ENCODE data around the gene PTGIR.

The PTGIR gene

DNA sequence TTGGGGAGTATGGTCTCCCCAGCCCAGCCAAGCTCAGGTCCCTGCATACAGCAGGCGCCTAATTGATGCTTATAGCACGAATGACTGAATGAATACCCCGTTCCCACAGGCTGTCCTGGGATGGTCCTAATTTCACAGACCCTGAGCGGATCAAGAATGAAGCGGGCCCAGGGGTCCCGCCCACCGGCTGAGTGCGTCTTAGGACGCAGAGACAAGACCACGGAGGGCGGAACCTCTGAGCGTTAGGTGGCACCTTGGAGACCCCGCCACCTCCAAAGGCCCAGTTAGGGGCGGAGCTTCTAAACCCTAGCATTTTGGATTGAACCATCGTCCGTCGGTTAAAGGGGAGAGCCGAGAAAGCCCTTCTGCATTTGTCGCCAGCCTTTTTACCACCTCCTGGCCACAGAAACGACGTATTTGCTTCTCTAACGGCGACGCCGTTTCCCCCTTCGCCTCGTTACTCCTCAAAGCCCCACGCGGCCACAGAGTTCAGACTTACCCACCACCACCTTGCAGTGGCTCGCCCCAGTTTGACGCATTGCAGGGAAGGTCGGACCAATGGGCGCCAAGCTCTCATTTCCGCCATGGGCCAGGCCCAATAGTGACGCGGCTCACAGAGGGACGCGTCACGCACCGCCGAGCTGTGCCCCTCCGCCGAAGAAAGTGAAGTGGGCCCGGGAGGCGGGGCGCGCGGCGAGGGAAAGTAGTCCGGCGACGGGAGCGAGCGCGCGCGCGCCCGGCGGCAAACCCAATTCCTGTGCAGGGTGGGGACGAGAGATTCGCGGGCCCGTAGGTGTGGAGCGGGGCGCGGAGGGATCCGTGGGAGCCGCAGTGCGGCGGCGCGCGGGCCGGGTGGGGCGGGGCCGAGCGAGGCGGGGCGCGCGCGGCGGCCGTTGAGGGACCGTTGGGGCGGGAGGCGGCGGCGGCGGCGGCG, 24.2 kb downstream of the PTGIR start:
- DNase-seq (ENCODE audit: low spot score), result peak; percentile 98

DNA sequence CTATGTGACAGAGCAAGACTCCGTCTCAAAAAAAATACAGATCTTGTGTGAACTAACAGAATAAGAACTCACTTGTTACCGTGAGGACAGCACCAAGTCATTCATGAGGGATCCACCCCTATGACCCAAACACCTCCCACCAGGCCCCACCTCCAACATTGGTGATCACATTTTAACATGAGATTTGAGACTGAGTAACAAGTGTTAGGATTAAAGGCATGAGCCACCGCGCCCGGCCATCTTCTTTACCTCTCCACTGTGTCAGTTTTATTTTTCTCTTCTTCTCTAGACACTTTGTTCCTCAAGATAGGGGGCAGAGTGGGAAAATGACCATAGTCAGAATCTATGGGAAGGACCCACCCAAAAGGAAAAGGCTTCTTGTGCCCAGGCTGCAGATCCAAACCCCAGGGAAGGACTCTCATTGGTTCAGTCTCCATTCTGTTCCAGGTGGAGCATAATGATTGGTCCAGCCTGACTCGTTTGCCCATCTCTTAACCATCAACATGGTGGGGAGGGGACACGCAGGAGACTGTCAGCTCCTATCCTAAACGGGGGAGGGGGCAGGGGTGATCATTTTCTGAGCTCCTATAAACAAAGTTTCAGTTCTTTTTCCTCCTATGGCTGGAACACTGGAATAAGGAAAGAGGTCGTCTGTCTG, 25.0 kb downstream of the PTGIR start:
- no peak for DNase-seq (ENCODE audit: low spot score)

DNA sequence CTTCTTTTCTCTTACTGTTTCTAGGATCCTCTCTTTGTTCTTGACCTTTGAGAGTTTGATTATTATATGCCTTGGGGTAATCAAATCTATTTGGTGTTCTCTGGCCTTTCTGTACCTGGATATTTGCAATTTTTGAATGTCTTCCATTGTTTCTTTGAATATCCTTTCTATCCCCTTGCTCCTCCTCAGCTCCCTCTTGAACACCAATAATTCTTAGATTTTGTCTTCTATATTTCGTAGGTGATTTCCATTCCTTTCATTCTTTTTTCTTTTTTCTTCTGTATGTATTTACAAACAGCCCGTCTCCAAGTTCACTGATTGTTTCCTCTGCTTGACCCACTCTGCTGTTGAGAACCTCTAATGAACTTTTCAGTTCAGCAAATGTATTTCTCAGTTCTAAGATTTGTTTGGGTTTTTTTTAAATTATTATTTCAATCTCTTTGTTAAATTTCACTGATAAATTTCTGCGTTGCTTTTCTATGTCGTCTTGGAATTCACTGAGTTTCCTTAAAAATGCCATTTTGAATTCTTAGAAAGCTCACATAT, 26.4 kb downstream of the PTGIR start:
- no peak for DNase-seq (ENCODE audit: low spot score)

DNA sequence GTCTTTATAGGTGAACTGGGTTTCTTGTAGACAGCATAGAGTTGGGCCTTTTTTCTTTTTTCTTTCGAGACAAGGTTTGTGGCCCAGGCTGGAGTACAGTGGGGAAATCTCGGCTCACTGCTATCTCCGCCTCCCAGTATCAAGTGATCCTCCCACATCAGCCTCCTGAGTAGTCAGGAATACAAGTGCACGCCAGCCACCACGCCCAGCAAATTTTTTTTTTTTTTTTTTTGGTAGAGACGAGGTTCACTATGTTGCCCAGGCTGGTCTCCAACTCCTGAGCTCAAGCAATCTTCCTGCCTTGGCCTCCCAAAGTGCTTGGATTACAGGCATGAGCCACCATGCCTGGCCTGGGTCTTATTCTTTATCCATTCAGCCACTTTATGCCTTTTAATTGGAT, 28.9 kb downstream of the PTGIR start:
- no peak for DNase-seq (ENCODE audit: low spot score)

DNA sequence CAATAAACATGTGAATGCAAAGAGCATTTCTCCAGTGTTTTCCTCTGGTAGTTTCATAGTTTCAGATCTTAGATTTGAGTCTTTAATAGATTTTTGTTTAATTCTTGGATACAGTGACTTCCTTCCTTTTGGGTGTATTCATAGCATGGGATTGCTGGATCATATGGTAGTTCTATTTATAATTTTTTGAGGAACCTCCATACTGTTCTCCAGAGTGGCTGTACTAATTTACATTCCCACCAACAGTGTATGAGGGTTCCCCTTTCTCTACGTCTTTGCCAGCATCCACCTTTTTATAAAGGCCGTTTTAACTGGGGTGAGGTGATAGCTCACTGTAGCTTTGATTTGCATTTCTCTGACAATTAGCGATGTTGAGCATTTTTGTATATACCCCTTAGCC, 33.0 kb downstream of the PTGIR start:
- DNase-seq (ENCODE audit: low spot score), result no peak

DNA sequence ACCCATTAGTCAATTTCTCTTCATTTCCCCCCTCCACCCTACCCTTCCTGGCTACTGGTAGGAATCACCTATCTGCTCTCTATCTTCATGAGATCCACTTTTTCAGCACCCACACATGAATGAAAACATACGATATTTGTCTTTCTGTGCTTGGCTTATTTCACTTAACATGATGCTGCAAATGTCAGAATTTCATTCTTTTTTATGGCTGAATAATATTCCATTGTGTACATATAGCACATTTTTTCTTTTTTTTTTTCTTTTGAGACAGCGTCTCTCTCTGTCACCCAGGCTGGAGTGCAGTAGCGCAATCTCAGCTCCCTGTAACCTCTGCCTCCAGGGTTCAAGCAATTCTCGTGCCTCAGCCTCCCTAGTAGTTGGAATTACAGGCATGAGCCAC, 33.6 kb downstream of the PTGIR start:
- DNase-seq (ENCODE audit: low spot score), result no peak

DNA sequence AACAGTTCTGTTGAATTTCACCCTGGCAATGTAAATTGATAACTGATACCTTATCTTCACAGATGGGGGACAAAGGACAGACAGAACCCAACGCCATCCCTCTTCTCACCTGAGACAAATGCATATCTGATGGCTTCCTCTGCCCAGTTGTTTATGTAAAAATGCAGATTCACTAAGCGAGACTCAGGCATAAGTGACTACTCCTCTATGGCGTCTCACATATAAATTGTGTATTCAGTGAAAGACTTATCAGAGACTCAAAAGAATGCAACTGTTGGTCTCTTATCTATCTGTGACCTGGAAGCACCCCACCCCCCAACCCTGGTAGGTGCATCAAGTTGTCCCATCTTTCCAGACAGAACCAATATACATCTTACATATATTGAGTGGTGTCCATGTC, 37.0 kb downstream of the PTGIR start:
- DNase-seq (ENCODE audit: low spot score), result no peak

DNA sequence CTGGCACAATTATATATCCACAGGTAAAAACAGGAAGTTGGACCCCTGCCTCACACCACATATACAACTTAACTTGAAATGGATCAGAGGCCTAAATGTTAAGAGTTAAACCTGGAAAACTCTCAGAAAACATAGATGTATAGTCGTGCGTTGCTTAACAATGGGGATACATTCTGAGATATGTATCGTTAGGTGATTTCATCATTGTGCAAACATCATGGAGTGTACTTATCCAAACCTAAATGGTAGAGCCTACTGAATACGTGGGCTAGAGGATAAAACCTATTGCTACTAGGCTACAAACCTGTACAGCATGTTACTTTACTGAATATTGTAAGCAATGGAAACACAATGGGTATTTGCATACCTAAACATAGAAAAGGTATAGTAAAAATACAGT, 38.6 kb downstream of the PTGIR start:
- no peak for DNase-seq (ENCODE audit: low spot score)

DNA sequence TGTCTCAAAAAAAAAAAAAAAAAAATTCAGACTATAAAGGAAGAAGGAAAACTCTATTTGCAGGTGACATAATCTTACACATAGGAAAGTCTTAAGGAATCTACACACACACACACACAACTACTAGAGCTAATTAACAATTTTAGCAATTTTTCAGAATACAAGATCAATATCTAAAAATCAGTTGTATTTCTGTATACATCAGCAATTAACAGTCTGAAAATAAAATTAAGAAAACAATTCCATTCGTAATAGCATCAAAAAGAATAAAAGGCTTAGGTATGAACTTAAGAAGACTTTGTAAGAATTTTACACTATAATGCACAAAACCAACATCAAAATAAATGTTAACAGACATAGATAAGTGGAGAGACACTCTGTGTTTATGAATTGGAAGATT, 39.4 kb downstream of the PTGIR start:
- no peak for DNase-seq (ENCODE audit: low spot score)

DNA sequence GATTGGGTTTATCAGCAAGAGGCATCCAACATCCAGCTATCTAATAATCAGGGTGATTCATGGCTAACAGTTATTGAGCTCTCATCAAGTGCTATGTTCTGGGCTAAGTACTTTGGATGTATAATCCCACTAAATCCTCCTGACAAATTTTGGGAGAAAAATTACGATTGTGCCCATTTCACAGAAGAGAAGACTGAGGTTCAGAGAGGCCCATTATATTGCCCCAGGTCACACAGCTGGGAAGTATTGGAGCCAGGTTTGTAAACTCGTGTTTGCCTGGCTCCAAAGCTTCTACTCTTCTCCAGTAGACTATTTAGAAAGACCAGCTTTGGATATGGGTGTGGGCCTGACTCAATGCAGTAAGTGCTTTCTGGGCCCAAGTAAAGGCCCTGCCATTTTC, 44.6 kb downstream of the PTGIR start:
- no peak for DNase-seq (ENCODE audit: low spot score)

DNA sequence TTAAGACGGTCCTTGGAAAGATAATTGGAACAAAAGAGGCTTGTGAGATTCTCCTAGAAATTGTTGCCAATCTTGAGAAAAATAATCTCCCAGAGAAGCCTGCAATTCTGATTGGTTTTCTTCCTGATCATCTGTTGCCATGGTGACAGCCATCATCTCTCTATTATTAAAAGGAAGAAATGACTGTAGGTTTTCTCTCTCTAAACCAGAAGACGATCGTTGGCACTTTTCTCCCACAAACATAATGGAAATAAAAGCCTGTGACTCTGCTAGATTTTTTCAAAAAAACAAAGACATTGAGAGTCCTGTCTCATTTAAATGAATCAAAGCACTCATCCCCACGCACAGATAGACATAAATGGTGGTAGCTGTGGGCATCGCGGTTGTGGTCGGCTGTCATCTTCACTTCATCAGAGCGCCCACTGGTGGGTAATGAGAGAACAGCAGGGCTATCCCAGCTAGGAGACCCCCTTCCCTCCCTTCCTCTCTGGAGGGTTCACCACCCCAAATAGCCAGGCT, 45.5 kb downstream of the PTGIR start:
- DNase-seq (ENCODE audit: low spot score), result no peak

DNA sequence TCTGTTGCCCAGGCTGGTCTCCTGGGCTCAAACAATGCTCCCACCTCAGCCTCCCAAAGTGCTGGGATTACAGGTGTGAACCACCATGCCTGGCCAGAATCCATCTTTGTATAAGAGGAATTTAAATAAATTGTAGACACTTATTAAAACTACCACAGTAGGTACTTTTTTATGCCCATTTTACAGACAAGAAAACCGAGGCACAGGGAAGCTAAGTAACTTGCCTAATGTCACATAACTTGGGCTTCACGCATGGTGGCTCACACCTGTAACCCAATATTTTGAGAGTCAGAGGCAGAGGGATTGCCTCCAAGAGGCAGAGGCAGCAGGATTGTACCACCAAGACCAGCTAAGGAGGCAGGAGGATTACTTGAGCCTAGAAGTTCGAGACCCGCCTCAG, 46.4 kb downstream of the PTGIR start:
- DNase-seq (ENCODE audit: low spot score), result no peak

DNA sequence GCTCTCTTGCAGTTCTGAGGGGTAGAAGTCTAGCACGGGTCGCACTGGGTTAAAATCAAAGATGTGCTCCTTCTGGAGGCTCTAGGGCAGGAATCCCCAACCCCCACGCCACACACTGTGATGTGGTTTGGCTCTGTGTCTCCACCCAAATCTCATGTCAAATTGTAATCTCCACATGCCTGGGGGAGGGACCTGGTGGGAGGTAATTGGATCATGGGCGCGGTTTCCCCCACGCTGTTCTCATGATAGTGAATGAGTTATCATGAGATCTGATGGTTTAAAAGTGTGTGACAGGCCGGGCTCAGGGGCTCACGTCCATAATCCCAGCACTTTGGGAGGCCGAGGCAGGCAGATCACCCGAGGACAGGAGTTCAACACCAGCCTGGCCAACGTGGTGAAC, 50.4 kb downstream of the PTGIR start:
- DNase-seq (ENCODE audit: low spot score), result no peak

DNA sequence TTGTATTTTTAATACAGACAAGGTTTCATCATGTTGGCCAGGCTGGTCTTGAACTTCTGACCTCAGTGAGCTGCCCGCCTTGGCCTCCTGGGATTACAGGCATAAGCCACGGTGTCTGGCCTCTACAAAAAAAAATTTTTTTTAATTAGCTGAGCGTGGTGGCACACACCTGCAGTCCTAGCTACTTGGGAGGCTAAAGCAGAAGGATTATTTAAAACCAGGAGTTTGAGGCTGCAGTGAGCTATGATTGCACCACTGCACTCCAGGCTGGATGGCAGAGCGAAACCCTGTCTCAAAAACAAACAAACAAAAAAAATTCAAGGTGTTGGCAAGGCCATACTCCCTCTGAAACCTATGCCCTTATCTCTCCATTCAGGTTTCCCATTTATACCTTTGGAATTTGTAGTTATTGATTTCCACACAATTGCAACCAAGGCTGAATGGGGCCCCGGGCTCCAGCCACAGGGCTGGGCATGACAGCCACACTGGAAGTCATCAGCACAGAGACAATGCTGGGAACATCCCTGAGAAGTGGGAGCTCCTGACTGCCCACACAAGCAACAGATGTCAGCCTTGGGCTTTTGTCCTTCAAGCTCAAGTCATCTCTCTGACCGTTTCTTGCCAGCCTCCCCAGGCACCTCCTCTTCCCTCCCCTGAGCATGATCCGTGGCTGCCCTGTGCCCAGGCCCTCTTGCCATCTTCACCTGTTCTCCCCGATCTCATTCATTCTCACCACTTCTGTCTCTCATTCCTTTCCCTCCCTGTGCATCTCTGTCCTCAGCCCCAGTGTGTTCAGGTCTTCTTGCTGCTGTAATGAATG, 51.0 kb downstream of the PTGIR start:
- DNase-seq (ENCODE audit: low spot score), result no peak

DNA sequence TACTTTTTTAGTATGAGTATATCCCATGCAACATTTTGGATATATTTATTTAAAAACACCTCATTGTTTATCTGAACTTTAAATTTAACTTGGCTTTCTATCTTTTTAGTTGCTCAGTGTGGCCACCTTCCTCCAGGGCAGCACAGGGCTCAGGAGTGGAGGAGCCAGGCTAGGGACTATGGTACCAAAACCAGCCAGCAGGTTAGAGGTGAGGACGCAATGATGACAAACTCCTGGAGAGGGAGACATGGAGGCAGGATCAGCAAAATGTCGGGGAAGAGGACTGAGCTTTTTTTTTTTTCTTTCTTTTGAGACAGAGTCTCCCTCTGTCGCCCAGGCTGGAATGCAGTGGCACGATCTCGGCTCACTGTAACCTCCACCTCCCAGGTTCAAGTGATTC, 53.4 kb downstream of the PTGIR start:
- peak; percentile 19 for DNase-seq (ENCODE audit: low spot score)
